GM12874 (cell line): ENCODE measurements around the gene MCCC1.

ENCODE experiments used
- TF ChIP-seq, protein P1 (sequence below): IDR thresholded peaks from 2 replicates; pipeline ENCODE4 v1.5.1; 2011; ENCODE audit warnings: low read depth, mild to moderate bottlenecking, control low read depth, low read length, moderate library complexity; ENCODE audit not compliant: insufficient read depth

The MCCC1 gene

DNA sequence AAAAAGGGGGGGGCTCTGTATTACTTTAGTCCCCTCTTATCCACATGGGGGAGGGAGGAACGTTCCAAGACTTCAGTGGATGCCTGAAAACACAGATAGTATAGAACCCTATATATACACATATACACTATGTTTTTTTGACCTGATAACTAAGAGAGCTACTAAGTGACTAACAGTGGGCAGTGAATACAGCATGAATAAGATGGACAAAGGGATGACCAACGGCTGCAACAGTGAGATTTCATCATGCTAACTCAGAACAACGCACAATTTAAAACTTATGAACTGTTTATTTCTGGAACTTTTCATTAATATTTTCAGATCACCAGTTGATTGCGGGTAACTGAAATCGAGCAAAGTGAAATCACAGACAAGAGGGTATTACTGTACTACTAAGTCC lies 126.2 kb downstream of the MCCC1 start:
- TF ChIP-seq, protein P1, sequence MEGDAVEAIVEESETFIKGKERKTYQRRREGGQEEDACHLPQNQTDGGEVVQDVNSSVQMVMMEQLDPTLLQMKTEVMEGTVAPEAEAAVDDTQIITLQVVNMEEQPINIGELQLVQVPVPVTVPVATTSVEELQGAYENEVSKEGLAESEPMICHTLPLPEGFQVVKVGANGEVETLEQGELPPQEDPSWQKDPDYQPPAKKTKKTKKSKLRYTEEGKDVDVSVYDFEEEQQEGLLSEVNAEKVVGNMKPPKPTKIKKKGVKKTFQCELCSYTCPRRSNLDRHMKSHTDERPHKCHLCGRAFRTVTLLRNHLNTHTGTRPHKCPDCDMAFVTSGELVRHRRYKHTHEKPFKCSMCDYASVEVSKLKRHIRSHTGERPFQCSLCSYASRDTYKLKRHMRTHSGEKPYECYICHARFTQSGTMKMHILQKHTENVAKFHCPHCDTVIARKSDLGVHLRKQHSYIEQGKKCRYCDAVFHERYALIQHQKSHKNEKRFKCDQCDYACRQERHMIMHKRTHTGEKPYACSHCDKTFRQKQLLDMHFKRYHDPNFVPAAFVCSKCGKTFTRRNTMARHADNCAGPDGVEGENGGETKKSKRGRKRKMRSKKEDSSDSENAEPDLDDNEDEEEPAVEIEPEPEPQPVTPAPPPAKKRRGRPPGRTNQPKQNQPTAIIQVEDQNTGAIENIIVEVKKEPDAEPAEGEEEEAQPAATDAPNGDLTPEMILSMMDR, result no peak

DNA sequence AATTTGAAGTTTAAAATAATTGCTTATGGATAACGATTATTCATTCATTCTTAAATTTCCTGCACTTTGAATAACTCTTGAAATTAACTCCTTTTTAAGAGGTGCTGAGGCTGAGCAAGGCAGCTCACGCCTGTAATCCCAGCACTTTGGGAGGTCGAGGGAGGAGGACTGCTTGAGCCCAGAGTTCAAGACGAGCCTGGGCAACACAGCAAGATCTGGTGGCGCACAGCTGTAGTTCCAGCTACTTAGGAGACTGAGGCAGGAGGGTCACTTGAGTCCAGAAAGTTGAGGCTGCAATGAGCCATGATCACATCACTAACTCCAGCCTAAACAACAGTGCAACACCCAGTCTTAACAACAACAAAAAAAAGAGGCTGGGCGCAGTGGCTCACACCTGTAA lies 126.9 kb downstream of the MCCC1 start:
- TF ChIP-seq, protein P1, result no peak

GRCh38 chr3:182971637-182972036 lies 127.7 kb downstream of the MCCC1 start:
- TF ChIP-seq, protein P1, result no peak

- TF ChIP-seq, protein P1, result no peak
These were observed 128.4 kb downstream of the MCCC1 start for GRCh38 chr3:182970811-182971418.

GRCh38 chr3:182969853-182970252 lies 129.4 kb downstream of the MCCC1 start:
- TF ChIP-seq, protein P1, result no peak

DNA sequence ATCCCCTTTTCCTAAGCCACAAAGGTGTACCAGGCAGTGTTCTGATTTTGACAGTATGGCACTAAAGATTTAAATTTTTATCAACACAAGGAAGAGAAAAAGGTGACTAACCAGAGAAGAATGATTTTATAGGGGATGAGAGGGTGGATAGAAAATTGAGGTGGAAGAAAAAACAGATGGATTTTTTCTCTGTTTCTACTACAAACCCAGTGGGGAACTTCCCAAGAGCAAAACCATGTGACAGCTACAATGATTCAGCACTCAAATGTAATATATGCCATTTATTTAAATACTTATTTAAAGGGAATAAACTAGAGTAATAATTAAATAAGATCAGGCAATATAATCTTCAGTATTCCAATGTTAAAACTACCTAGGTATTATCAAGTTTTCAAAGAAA lies 130.0 kb downstream of the MCCC1 start:
- TF ChIP-seq, protein P1, result no peak

DNA sequence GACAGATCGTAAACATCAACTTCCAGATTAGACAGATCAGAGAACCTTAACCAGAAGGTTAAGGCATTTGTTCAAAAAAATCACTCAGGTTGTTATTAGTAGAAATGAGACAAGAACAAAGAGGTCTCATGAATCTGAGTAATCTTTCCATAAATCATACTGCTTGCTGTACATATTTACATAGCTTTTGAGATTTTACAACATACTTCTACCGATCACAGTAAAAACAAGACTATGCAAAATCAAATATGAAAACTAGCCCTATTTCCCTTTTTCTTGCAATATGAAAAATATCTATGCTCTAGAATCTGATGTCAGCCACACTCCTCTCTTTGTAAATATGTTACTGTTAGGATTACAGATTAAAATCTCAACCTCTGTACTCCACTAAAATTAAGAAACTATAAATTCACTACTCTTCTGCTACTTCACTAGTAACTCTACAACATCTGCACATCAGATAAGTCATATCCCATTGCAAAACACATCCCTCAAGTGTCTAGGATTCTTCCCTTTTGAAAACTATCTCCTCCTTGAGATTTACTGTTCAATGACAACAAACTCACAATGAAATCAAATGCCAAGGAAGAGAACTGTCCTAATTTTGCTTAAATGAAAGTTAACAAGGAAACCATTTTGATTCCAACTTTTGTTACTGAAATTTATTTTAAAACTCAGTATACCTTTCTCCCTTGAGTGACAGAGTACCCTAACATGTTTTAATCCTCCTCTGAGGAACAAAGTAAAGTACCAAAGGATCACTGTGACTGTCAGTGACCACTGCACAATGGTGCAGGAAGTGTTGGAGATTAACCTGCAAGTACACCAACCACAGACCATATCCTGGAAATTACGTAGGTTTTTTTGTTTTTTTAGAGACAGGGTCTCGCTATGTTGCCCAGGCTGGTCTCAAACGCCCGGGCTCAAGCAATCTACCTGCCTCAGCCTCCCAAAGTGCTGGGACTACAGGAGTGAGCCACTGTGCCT lies 131.8 kb downstream of the MCCC1 start:
- TF ChIP-seq, protein P1, result no peak
